Sigmoid colon (tissue), 4 donors: ENCODE measurements around the gene PPP1R3G.

Experiments
- EP300 ChIP-seq, 4 donors: sonication (generic); formaldehyde crosslinking; IDR thresholded peaks; one replicate each; pipeline ENCODE4 v1.6.1; 2017; ENCODE audit warnings: antibody characterized with exemption in 4 of 4
- TF ChIP-seq, protein P1 (sequence below), 4 experiments: fragments of 450-650 bp in 3 of 4; fragments of 200-600 bp in 1 of 4; IDR thresholded peaks; one replicate each; pipeline ENCODE4 v1.5.1; 2016 to 2019; ENCODE audit warnings: antibody characterized with exemption in 4 of 4, mild to moderate bottlenecking in 3 of 4, moderate library complexity in 2 of 4

DNA sequence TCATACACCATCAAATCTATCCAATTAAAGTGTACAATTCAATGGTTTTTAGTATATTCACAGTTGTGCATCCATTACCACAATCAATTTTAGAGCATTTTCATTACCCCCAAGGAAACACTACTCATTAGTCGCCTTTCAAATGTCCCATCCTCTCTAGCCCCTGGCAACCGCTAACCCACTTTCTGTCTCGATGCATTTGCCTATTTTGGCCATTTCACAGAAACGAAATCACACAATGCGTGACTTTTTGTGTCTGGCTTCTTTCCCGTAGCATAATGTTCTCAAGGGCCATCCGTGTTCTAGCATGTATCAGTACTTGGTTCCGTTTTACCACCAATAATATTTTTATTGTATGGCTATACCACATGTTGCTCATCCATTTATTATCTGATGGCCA, 51.7 kb downstream of the PPP1R3G start:
- TF ChIP-seq EP300 (IDR thresholded peaks at IDR 0.05) = no peak
- TF ChIP-seq, protein P1, sequence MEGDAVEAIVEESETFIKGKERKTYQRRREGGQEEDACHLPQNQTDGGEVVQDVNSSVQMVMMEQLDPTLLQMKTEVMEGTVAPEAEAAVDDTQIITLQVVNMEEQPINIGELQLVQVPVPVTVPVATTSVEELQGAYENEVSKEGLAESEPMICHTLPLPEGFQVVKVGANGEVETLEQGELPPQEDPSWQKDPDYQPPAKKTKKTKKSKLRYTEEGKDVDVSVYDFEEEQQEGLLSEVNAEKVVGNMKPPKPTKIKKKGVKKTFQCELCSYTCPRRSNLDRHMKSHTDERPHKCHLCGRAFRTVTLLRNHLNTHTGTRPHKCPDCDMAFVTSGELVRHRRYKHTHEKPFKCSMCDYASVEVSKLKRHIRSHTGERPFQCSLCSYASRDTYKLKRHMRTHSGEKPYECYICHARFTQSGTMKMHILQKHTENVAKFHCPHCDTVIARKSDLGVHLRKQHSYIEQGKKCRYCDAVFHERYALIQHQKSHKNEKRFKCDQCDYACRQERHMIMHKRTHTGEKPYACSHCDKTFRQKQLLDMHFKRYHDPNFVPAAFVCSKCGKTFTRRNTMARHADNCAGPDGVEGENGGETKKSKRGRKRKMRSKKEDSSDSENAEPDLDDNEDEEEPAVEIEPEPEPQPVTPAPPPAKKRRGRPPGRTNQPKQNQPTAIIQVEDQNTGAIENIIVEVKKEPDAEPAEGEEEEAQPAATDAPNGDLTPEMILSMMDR (IDR thresholded peaks at IDR 0.05) = no peak
